ENCODE results near the gene TMC3. TPM values are rescaled to one million over a fixed set of nuclear protein-coding genes. Genes with fewer than 3 reads are reported as not detected.

TMC3 gene
- total RNA-seq, 1 donor, result not detected

DNA sequence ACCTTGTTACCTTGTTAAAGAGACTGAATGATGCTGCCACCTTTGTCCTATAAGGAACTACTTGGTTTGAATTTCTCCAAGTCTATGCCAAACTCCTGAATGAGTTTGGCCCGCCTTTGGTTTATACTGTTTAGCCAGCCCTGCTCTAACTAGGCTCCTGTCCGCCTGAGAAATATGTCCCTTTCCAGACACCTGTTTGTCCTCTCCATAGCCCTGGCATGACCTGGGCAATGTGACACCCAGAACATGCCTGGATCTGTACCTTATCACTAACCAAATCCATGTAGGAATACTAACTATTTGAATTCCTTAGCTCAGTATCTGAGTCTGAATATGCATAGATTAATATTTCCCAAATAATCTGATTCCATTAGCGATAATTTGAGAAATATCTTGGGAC lies 24.4 kb upstream of the TMC3 start:
- Histone ChIP-seq H3K4me1 (ENCODE audit: insufficient read depth, low read length) (no peaks in the 10 kb centered on the region), H3K27me3 (ENCODE audit: insufficient read depth, low read length) (no peaks in the 10 kb centered on the region), H3K4me3 (ENCODE audit: low read length) (no peak overlapping the region), H3K9me3 (ENCODE audit: low read depth, low read length) (no peaks in the 10 kb centered on the region)

DNA sequence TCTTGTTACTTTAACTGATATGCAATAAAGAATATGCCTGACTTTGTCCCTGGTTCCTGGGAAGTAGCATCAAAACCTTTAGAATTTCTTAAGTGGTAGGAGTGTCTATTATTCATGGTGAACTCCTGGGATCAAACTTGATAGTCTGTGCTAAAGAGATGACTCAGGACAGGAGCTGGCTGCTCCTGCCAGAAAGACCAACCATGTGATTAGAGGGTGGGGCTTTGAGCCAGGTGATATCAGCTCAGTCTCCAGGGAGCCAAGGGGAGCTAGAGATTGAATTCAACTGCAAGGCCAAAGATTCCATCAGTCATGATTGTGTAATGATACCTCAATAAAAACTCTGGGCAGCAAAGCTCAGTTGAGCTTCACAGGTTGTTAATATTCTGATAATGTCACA lies 20.6 kb upstream of the TMC3 start:
- H3K27me3 ChIP-seq (ENCODE audit: insufficient read depth, low read length), result no peaks in the 10 kb centered on the region
- no peak overlapping the region for H3K4me3 ChIP-seq (ENCODE audit: low read length)
- H3K4me1 ChIP-seq (ENCODE audit: insufficient read depth, low read length), result no peaks in the 10 kb centered on the region
- H3K9me3 ChIP-seq (ENCODE audit: low read depth, low read length), result no peaks in the 10 kb centered on the region

DNA sequence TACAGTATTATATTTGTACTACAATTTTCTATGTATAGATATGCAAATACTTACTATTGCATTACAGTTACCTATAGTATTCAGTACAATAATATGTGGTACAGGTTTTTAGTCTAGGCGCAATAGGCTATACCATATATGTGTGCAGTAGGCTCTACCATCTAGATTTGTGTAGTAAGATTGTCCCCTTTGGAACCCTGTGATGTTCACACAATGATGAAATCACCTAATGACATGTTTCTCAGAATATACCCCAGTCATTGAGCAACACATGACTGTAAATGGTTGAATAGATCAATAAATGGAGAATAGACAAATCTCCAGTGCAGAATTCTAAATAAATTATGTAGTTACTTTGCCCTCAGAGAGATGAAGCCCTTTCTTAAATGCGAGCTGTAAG lies 17.6 kb upstream of the TMC3 start:
- Histone ChIP-seq H3K4me3 (ENCODE audit: low read length) (no peak overlapping the region), H3K9me3 (ENCODE audit: low read depth, low read length) (no peaks in the 10 kb centered on the region), H3K27me3 (ENCODE audit: insufficient read depth, low read length) (no peaks in the 10 kb centered on the region), H3K4me1 (ENCODE audit: insufficient read depth, low read length) (no peaks in the 10 kb centered on the region)

DNA sequence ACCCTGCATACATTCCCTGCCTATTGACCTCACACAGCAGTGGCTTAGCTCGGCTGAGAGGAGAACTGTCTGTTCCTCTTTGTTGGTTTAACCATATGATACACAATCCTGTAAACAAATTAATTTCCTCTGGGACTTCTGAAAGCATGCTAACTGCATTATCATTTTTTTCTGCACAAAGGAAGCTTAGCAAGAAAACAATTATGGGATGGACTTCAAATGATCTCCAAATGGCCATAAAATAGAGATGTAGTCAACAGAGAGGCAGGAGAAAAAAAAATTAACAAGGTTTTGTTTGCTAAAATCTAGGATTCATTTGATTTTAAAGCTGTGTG lies 14.4 kb upstream of the TMC3 start:
- H3K4me3 ChIP-seq (ENCODE audit: low read length), result no peak overlapping the region
- H3K27me3 ChIP-seq (ENCODE audit: insufficient read depth, low read length), result no peaks in the 10 kb centered on the region
- H3K4me1 ChIP-seq (ENCODE audit: insufficient read depth, low read length), result no peaks in the 10 kb centered on the region
- no peaks in the 10 kb centered on the region for H3K9me3 ChIP-seq (ENCODE audit: low read depth, low read length)

DNA sequence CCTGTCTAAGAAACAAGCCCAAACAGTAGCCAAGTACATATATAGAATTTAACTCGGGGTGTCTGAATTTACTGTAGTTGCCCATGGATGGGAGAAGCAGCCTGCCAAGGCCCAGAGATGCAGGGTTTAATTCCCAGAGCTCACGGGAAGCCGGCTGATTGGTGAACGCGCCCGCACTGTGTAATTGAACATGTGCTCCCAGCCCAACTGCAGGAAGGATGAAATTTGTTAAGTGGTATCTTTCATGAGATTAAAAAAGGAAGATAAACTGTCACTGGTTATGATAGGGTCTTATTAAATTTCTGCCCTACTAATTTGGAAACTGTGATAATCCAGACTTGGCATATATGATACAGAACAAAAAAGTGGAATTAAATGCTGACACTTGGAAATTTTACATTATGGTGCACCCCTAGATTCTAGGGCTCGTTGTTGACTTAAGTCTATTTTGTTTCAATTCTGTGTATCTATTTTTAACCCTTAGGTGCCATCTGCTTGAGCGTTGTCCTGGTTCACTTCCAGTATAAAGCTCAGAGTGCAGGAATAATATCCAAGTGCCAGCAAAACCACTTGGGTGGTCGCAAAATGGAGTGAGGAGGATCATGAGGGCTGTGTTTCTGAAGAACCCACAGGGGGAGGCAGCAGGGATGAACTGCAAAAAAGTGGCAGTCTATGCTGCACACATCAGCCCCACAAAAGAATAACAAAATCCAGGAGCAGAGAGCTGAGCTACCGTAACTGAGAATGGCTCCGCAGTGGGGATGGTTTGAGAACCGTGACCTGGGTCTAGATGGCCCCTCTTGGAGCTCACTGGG lies 13.8 kb upstream of the TMC3 start:
- Histone ChIP-seq H3K27me3 (ENCODE audit: insufficient read depth, low read length) (no peaks in the 10 kb centered on the region), H3K9me3 (ENCODE audit: low read depth, low read length) (no peaks in the 10 kb centered on the region), H3K4me1 (ENCODE audit: insufficient read depth, low read length) (no peaks in the 10 kb centered on the region), H3K4me3 (ENCODE audit: low read length) (no peak overlapping the region)

DNA sequence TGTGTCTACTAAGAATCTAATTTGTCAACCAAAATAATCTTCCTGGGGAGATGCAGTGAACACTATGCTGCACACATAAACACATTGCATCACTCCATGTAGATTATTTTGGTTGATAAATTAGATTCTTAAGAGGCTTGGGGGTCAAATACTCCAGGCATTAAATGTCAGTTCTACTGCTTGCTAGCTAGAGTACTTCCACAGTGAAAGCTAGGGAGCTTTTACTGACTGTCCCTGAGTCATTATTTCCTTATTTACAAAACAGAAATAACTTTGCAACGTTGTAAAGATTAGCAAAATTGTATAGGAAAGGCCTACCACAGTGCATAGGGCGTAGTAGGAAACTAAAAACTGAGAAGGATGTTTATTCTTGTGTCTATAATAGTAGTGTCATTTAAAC lies 12.9 kb upstream of the TMC3 start:
- no peaks in the 10 kb centered on the region for H3K27me3 ChIP-seq (ENCODE audit: insufficient read depth, low read length)
- H3K4me3 ChIP-seq (ENCODE audit: low read length), result no peak overlapping the region
- H3K4me1 ChIP-seq (ENCODE audit: insufficient read depth, low read length), result no peaks in the 10 kb centered on the region
- H3K9me3 ChIP-seq (ENCODE audit: low read depth, low read length), result no peaks in the 10 kb centered on the region

DNA sequence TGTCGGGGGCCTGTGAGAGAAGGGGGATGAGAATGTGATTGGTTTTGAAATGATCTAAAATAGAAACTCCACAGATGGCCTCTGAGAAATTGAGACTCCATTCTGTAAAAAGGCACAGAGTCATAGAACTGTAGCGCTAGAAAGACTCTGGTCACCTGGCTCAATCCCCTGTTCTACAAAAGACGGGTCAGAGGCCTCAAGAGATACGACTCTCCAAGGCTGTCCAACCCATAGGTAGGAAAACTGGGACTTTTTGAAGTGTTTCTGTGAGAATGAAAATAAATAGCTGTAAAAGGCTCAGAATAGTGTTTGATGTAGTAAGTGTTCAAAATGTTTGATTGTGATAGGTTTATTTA lies 11.7 kb upstream of the TMC3 start:
- Histone ChIP-seq H3K27me3 (ENCODE audit: insufficient read depth, low read length) (no peaks in the 10 kb centered on the region), H3K4me1 (ENCODE audit: insufficient read depth, low read length) (no peaks in the 10 kb centered on the region), H3K4me3 (ENCODE audit: low read length) (no peak overlapping the region), H3K9me3 (ENCODE audit: low read depth, low read length) (no peaks in the 10 kb centered on the region)

DNA sequence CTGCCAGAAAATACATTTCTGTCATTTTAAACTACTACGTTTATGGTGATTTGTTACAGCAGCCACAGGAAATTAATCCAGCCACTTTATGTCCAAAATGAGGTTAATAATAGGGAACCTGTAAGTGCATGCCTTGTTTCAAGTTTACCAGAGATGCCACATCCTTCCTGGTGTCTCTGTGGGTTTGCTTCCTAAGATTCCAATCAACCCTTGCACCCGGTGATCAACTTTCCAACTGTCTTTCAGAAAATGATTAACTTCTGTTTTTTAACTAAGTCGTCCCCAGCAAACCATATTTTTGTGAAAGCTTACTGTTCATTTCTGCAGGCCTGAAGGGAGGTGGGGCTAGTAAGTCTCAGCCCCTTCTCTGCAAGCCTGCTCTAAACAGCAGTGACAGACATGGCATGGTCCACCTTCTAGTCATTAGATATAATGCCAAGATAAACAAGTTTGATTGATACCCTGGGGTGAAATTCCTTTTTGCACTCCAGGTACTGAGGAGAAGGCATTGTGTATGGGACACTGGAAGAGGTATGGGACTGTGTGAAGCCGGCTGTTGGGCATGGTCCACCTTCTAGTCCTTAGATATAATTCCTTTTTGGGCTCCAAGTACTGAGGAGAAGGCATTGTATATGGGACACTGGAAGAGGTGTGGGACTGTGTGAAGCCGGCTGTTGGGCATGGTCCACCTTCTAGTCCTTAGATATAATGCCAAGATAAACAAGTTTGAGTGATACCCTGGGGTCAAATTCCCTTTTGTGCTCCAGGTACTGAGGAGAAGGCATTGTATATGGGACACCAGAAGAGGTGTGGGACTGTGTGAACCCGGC lies 11.1 kb upstream of the TMC3 start:
- no peaks in the 10 kb centered on the region for H3K4me1 ChIP-seq (ENCODE audit: insufficient read depth, low read length)
- no peaks in the 10 kb centered on the region for H3K9me3 ChIP-seq (ENCODE audit: low read depth, low read length)
- no peak overlapping the region for H3K4me3 ChIP-seq (ENCODE audit: low read length)
- H3K27me3 ChIP-seq (ENCODE audit: insufficient read depth, low read length), result no peaks in the 10 kb centered on the region

DNA sequence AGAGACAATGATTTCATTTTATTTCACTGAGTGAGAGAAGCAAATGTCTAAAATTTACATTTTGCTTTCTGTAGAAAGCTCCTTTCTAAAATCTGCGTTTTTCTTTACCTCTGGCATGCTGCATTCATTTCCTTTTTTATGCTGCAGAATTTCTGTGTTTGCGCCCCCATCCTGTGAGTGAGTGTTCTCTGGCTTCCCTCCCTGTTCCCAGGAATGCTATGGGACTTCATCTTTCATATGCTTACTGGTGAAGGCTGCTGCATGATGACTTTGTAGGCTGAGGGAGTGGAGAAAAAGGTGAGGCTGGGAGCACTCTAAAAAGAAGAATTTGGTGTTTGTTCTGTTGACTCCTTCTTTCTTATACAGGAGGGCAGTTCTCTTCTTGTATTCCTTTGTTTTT lies 7.7 kb upstream of the TMC3 start:
- H3K4me1 ChIP-seq (ENCODE audit: insufficient read depth, low read length), result no peaks in the 10 kb centered on the region
- H3K9me3 ChIP-seq (ENCODE audit: low read depth, low read length), result no peaks in the 10 kb centered on the region
- H3K27me3 ChIP-seq (ENCODE audit: insufficient read depth, low read length), result no peaks in the 10 kb centered on the region
- H3K4me3 ChIP-seq (ENCODE audit: low read length), result no peak overlapping the region

DNA sequence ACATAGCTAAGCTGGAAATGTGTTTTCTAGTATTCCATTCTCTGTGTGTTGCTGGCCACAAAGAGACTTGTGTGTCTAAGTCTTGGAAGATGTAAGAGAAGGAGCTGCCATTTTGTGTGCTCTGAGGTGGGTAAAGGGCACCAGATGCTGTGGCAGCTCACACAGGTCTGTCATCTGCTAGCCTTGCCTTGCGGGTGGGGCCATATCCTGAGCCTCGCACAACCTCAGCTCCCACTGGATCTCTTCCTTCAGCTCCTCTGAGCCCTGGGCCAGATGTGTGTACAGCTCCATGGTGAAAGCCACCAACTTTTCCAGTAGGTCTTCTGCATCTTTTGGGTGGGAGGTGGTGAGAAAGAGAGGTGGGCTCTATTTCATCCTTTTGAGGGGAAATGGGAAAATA lies 6.7 kb upstream of the TMC3 start:
- H3K4me3 ChIP-seq (ENCODE audit: low read length), result no peak overlapping the region
- no peaks in the 10 kb centered on the region for H3K9me3 ChIP-seq (ENCODE audit: low read depth, low read length)
- H3K27me3 ChIP-seq (ENCODE audit: insufficient read depth, low read length), result no peaks in the 10 kb centered on the region
- no peaks in the 10 kb centered on the region for H3K4me1 ChIP-seq (ENCODE audit: insufficient read depth, low read length)

DNA sequence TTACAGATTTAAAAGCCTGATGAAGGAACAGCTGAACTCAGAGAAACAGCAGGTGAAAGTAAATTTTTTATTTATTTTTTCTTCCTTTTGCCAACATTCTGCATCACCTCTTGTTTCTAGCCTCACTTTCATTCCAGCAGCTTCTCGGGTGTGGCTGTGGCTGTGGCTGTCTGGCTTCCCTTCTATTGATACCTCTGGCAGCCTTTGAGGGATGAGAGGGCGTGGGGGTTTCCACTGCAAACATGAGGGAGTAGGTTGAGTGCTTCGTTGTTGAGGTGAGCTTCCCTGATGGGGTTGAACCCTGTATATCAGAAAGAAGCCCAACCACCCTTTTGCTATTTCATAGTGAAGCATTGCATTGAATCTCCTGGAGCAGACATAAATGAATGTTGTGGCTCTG lies 6.2 kb upstream of the TMC3 start:
- no peak overlapping the region for H3K4me3 ChIP-seq (ENCODE audit: low read length)
- H3K9me3 ChIP-seq (ENCODE audit: low read depth, low read length), result no peaks in the 10 kb centered on the region
- no peaks in the 10 kb centered on the region for H3K4me1 ChIP-seq (ENCODE audit: insufficient read depth, low read length)
- no peaks in the 10 kb centered on the region for H3K27me3 ChIP-seq (ENCODE audit: insufficient read depth, low read length)

DNA sequence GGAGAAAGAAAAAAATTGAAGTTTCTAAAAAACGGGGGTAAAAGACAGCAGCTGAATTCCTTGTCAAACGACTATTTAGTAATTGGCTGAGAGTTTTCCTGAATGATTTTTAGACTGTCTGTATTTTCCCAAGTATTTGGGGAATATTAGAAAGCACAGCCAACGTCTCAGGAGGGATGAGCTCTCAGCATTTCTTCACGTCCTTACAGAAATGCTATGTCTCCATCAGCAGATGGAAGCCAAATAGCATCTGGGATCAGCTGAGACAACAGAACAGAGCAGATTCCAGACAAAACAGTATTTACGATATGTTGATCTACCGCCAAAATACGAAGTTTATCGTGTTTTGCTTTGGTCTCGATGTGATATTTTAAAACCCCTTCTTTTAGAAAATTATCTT lies 5.3 kb upstream of the TMC3 start:
- Histone ChIP-seq H3K4me3 (ENCODE audit: low read length) (no peak overlapping the region), H3K4me1 (ENCODE audit: insufficient read depth, low read length) (no peaks in the 10 kb centered on the region), H3K9me3 (ENCODE audit: low read depth, low read length) (no peaks in the 10 kb centered on the region), H3K27me3 (ENCODE audit: insufficient read depth, low read length) (no peaks in the 10 kb centered on the region)

DNA sequence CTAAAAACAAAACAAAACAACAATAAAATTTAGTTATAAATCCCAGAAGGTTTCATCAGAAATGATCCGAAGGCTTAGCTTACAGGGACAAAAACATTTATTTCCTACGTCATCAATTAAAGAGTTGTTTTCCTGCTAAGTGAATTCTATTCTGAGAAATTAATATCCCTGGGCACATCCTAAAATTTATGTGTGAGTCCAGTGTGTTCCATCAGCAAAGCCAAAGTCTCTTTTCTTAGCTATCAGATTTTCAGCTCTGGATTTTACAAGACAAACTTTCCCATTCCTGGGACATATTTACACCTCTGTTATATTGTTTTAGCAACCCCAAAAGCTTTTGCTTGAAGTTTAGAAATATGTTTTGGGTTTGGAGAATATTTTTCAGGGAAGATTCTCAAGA lies 4.4 kb upstream of the TMC3 start:
- Histone ChIP-seq H3K4me3 (ENCODE audit: low read length) (no peak overlapping the region), H3K27me3 (ENCODE audit: insufficient read depth, low read length) (no peaks in the 10 kb centered on the region), H3K4me1 (ENCODE audit: insufficient read depth, low read length) (no peaks in the 10 kb centered on the region), H3K9me3 (ENCODE audit: low read depth, low read length) (no peaks in the 10 kb centered on the region)

DNA sequence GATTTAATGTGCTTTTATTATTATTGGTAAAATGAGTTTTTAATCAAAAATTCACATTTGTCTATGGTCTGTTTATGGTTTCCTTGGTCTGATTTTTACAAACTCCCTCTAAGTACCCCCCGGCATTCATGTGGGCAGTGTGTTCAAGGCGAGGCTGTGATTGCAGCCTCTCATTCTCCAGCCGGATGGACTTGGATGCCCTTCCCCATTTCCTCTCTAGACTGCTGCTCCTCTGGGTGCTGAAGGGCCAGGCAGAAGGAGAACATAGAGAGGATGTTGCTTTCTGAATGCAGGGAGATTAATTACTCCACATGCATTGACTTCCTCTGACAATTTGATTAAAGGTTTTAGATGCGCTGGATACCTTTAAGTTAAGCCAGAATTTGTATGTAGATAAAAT lies 3.9 kb upstream of the TMC3 start:
- Histone ChIP-seq H3K9me3 (ENCODE audit: low read depth, low read length) (no peaks in the 10 kb centered on the region), H3K4me3 (ENCODE audit: low read length) (no peak overlapping the region), H3K4me1 (ENCODE audit: insufficient read depth, low read length) (no peaks in the 10 kb centered on the region), H3K27me3 (ENCODE audit: insufficient read depth, low read length) (no peaks in the 10 kb centered on the region)

DNA sequence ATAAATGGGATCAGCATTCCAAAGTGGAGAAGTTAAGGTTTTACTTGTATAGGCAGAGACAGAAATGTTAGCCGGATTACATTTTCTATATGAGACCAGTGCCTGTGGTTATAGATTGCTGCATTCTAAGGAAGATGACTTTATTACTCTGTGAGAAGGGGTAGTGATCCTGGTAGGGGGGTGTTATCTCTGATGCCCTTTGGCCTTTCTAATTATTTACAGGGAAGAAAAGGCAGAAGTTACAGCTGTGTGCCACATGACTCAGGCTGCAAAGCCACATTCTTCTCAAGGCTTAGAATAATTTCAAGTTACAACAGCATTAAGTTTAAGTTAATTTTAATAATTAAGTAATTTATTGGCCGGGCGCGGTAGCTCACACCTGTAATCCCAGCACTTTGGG lies 2.2 kb upstream of the TMC3 start:
- Histone ChIP-seq H3K27me3 (ENCODE audit: insufficient read depth, low read length) (no peaks in the 10 kb centered on the region), H3K9me3 (ENCODE audit: low read depth, low read length) (no peaks in the 10 kb centered on the region), H3K4me1 (ENCODE audit: insufficient read depth, low read length) (no peaks in the 10 kb centered on the region), H3K4me3 (ENCODE audit: low read length) (no peak overlapping the region)

DNA sequence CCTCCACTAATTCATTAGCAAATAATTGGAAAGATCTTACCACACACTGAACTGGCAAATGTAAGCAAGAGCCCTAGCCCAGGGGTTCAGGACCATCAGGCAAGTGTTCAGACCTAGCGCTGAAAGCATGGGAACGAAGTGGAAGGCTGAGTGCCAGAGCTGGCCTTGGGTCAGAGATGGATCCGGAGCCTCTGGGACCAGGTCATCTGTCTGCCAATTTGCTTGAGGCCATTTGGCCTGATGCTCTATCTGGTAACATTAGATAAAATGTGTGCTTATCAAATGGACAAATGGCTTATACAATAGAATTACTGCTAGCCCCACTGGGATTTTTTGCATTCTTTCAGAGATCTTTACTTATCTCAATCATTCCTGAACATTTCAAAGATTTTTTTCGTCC lies 1.4 kb upstream of the TMC3 start:
- no peaks in the 10 kb centered on the region for H3K9me3 ChIP-seq (ENCODE audit: low read depth, low read length)
- no peaks in the 10 kb centered on the region for H3K4me1 ChIP-seq (ENCODE audit: insufficient read depth, low read length)
- H3K4me3 ChIP-seq (ENCODE audit: low read length), result no peak overlapping the region

More for the DNA sequence above, 1.4 kb upstream of the TMC3 start:
- H3K27me3 ChIP-seq (ENCODE audit: insufficient read depth, low read length), result no peaks in the 10 kb centered on the region

Data from mononuclear cell (primary cell).